Nephron (organoid): Measurements from ENCODE around the gene B3GNT7.

Experiments
- H3K27ac Mint-ChIP-seq, 3 experiments: 2 replicates each; pipeline ENCODE4 v1.8.0; 2020; ENCODE audit warnings: mixed read lengths in 3 of 3, mild to moderate bottlenecking in 2 of 3, moderate library complexity in 1 of 3
- H3K27me3 Mint-ChIP-seq: 2 replicates; pipeline ENCODE4 v1.8.0; 2021; ENCODE audit warnings: low read depth, mild to moderate bottlenecking, moderate library complexity, mixed read lengths
- H3K36me3 Mint-ChIP-seq: 2 replicates; pipeline ENCODE4 v1.8.0; 2020; ENCODE audit warnings: low read depth, mixed read lengths
- H3K4me1 Mint-ChIP-seq: 2 replicates; pipeline ENCODE4 v1.8.0; 2020; ENCODE audit warnings: mixed read lengths
- H3K4me3 Mint-ChIP-seq, 3 experiments: 2 replicates each; pipeline ENCODE4 v1.8.0; 2020; ENCODE audit warnings: mild to moderate bottlenecking in 3 of 3, mixed read lengths in 3 of 3, moderate library complexity in 2 of 3
- H3K9me3 Mint-ChIP-seq: 2 replicates; pipeline ENCODE4 v1.8.0; 2020; ENCODE audit warnings: mixed read lengths
- TF ChIP-seq, protein P1 (sequence below), 3 experiments: fragments of 200-600 bp; sonication (generic); IDR thresholded peaks; one replicate each; pipeline ENCODE4 v1.5.0; 2021; ENCODE audit warnings: antibody characterized with exemption in 3 of 3; ENCODE audit not compliant: unreplicated experiment in 3 of 3

B3GNT7 gene

DNA sequence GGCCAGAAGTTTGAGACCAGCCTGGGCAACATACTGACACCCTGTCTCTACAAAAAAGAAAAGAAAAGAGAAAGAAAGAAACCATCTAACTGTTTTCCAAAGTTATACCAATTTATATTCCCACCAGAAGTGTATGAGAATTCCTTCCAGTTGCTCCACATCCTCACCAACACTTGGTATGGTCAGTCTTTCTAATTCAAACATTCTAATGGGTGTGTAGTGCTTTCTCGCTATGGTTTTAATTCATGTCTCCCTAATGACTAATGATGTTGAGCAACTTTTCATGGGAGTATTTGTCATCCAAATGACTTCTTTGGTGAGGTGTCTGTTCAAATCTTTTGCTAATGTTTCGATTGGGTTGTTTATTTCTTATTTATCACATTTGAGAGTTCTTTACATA, 10.5 kb upstream of the B3GNT7 start:
- Mint-ChIP-seq H3K27ac (no peak overlapping the region), H3K9me3 (peaks cover 18% of the 10 kb centered on the region), H3K27me3 (peaks cover 4% of the 10 kb centered on the region), H3K36me3 (peaks cover 16% of the 10 kb centered on the region), H3K4me3 (no peak overlapping the region), H3K4me1 (no peaks in the 10 kb centered on the region)
- TF ChIP-seq, protein P1, sequence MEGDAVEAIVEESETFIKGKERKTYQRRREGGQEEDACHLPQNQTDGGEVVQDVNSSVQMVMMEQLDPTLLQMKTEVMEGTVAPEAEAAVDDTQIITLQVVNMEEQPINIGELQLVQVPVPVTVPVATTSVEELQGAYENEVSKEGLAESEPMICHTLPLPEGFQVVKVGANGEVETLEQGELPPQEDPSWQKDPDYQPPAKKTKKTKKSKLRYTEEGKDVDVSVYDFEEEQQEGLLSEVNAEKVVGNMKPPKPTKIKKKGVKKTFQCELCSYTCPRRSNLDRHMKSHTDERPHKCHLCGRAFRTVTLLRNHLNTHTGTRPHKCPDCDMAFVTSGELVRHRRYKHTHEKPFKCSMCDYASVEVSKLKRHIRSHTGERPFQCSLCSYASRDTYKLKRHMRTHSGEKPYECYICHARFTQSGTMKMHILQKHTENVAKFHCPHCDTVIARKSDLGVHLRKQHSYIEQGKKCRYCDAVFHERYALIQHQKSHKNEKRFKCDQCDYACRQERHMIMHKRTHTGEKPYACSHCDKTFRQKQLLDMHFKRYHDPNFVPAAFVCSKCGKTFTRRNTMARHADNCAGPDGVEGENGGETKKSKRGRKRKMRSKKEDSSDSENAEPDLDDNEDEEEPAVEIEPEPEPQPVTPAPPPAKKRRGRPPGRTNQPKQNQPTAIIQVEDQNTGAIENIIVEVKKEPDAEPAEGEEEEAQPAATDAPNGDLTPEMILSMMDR (IDR thresholded peaks at IDR 0.05; ENCODE audit: unreplicated experiment in 3 of 3): no peak

DNA sequence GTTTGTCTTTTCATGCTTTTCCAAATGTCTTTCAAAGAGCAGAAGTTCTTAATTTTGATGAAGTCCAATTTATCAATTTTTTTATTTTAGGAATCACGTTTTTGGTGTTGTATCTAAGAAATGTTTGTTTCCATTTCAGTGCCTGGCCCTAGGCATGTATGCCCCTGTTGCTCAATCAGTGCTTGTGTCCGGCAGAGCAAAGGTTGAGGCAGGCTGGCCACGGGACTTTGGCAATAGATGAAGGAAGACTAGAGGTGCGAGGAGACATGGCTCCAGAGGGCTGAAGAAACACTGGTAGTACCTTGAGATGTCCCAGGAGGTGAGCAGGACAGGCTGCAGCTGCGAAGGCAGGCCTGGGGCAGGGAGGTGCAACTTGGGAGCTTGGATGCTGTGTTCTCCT, 10.1 kb upstream of the B3GNT7 start:
- TF ChIP-seq, protein P1 (IDR thresholded peaks at IDR 0.05; ENCODE audit: unreplicated experiment in 3 of 3): no peak
- Mint-ChIP-seq H3K4me1 (peaks cover 4% of the 10 kb centered on the region), H3K27me3 (peaks cover 4% of the 10 kb centered on the region), H3K36me3 (peaks cover 16% of the 10 kb centered on the region), H3K9me3 (peaks cover 18% of the 10 kb centered on the region), H3K4me3 (no peak overlapping the region), H3K27ac (no peak overlapping the region)

DNA sequence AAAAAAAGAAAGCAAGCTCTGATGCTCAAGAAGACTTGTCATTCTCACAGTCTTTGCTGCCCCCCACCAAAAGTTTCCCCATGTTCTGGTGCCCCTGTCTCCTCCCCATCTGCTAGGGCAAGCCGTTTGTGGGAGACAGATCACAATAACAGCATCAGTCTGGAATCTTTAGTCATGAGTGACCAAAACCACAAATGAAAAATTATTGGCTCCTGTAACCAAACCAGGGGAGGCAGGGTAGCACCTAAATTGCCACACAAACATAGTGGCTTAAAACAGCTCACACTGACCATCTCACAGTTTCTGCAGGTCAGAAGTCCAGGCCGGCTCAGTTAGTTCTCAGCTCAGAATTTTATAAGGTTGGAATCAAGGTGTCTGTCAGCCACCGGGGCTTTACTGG, 9.1 kb upstream of the B3GNT7 start:
- no peak overlapping the region for H3K4me3 Mint-ChIP-seq
- H3K27ac Mint-ChIP-seq: no peak overlapping the region
- peaks cover 18% of the 10 kb centered on the region for H3K9me3 Mint-ChIP-seq
- peaks cover 16% of the 10 kb centered on the region for H3K36me3 Mint-ChIP-seq
- H3K27me3 Mint-ChIP-seq: peaks cover under 1% of the 10 kb centered on the region
- TF ChIP-seq, protein P1 (IDR thresholded peaks at IDR 0.05; ENCODE audit: unreplicated experiment in 3 of 3): no peak
- peaks cover 10% of the 10 kb centered on the region for H3K4me1 Mint-ChIP-seq

DNA sequence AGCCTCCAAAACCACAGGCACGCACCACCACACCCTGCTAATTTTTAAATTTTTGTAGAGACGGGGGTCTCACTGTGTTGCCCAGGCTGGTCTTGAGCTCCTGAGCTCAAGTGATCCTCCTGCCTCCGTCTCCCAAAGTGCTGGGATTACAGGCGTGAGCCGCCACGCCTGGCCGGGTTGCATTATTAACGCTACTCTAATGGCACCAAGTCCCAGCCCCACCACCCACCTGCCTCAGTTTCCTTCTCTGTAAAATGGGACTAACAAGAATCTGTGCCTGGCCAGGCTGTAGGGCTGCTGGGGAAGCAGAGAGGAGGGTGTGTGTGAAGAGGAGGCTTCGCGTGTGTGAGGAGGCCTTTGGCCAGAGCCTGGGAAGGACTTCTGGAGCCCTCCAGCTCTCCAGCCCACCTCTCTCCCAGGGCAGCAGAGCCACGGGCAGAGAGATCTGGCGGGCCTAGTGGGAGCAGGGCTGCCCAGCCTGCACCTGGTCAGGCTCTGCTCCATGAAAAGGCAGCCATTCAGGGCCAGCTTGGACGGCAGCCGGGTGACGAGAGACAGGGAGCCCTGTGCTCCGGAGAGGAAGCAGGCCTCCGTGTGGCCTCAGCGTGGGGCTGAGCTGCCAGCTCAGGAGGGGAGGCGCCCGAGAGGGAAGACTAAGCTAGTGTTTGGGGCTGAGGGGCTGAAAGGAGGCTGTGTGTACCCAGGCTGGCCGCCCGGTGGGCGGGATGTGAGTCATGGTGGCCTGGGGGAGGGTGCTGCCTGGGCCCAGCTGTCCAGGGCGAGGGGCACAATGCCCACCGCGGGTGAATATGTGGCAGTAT, 7.4 kb upstream of the B3GNT7 start:
- no peak overlapping the region for H3K27ac Mint-ChIP-seq
- H3K36me3 Mint-ChIP-seq: peaks cover 16% of the 10 kb centered on the region
- no peak overlapping the region for H3K4me3 Mint-ChIP-seq
- H3K27me3 Mint-ChIP-seq: peaks cover 16% of the 10 kb centered on the region
- H3K4me1 Mint-ChIP-seq: peaks cover 10% of the 10 kb centered on the region
- H3K9me3 Mint-ChIP-seq: peaks cover 18% of the 10 kb centered on the region
- TF ChIP-seq, protein P1 (IDR thresholded peaks at IDR 0.05; ENCODE audit: unreplicated experiment in 3 of 3): no peak

DNA sequence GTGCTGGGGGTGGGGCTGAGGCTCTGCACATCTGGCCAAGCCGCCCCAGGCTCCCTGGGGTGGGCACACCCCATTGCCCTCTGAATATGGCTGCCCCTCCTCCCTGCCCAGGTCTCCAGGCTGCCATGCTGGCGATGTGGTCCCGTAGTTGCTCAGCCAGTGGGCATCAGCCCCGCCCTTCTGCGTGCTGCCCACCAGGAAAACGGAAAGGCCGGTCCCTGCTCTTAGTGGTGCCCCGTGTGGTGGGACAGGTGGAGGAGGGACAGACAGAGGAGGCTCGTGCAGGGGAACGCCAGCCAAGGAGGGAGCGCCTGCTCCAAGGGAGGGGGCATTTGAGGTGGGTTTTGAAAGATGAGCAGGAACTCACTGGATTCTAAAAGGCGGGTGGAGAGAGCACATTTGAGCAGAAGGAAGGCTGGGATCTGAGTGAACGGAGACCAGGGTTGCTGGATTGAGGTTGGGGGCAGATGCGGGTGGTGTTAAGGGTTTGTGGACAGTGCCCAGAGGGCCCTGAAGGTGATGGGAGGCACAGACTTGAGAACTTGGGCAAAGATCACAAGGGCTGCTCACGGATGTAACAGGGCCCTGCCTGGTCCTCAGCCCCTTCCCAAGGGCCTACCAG, 6.7 kb upstream of the B3GNT7 start:
- Mint-ChIP-seq H3K36me3 (peaks cover 16% of the 10 kb centered on the region), H3K27ac (no peak overlapping the region), H3K9me3 (peaks cover 15% of the 10 kb centered on the region), H3K4me1 (peaks cover 10% of the 10 kb centered on the region), H3K4me3 (no peak overlapping the region), H3K27me3 (peaks cover 23% of the 10 kb centered on the region)
- TF ChIP-seq, protein P1 (IDR thresholded peaks at IDR 0.05; ENCODE audit: unreplicated experiment in 3 of 3): no peak
